Liver (tissue), 9 donors: ENCODE measurements around the gene MAPK7. TPM values are rescaled to one million over a fixed set of nuclear protein-coding genes. Genes with fewer than 3 reads are reported as not detected.

Experiments
- DNase-seq: peaks from one replicate; pipeline ENCODE4 v3.0.0-alpha.2; 2017; ENCODE audit warnings: low spot score
- H3K27ac ChIP-seq, 2 donors: one replicate each; pipeline ENCODE4 v1.7.0; 2013; ENCODE audit warnings: inconsistent platforms in 2 of 2, low read length in 2 of 2, control low read depth in 1 of 2, low read depth in 1 of 2, mild to moderate bottlenecking in 1 of 2
- H3K27me3 ChIP-seq, 4 donors: one replicate each; pipeline versions ENCODE4 v1.6.1 to v1.7.0; 2013; ENCODE audit warnings: low read length in 3 of 4, inconsistent platforms in 1 of 4, mild to moderate bottlenecking in 1 of 4, moderate library complexity in 1 of 4; ENCODE audit not compliant: control insufficient read depth in 4 of 4, insufficient read depth in 4 of 4
- H3K36me3 ChIP-seq, 4 donors: one replicate each; pipeline versions ENCODE4 v1.6.1 to v1.7.0; 2013; ENCODE audit warnings: low read length in 3 of 4, mild to moderate bottlenecking in 3 of 4, low read depth in 1 of 4, moderate library complexity in 1 of 4; ENCODE audit not compliant: control insufficient read depth in 4 of 4, insufficient read depth in 3 of 4
- H3K4me1 ChIP-seq, 4 donors: one replicate each; pipeline versions ENCODE4 v1.6.1 to v1.7.0; 2013; ENCODE audit warnings: low read length in 3 of 4, mild to moderate bottlenecking in 3 of 4, moderate library complexity in 1 of 4; ENCODE audit not compliant: control insufficient read depth in 4 of 4, insufficient read depth in 4 of 4
- H3K4me3 ChIP-seq, 3 donors: one replicate each; pipeline versions ENCODE4 v1.6.1 to v1.7.0; 2013; ENCODE audit warnings: low read length in 3 of 3, control low read depth in 1 of 3, low read depth in 1 of 3, mild to moderate bottlenecking in 1 of 3
- H3K9ac ChIP-seq, 2 donors: one replicate each; pipeline ENCODE4 v1.7.0; 2013; ENCODE audit warnings: low read length in 2 of 2, mild to moderate bottlenecking in 2 of 2, moderate library complexity in 2 of 2, control low read depth in 1 of 2, low read depth in 1 of 2
- H3K9me3 ChIP-seq, 4 donors: one replicate each; pipeline versions ENCODE4 v1.6.1 to v1.7.0; 2013; ENCODE audit warnings: low read length in 3 of 4; ENCODE audit not compliant: control insufficient read depth in 4 of 4
- EGR1 ChIP-seq, 2 donors: IDR thresholded peaks; 2 replicates each; pipeline ENCODE4 v1.6.1; 2016 to 2018; ENCODE audit warnings: antibody characterized with exemption in 2 of 2, low read depth in 2 of 2
- FOXA1 ChIP-seq: IDR thresholded peaks from 2 replicates; pipeline ENCODE4 v1.6.1; 2016; ENCODE audit warnings: antibody characterized with exemption
- FOXA2 ChIP-seq: IDR thresholded peaks from 2 replicates; pipeline ENCODE4 v1.6.1; 2016; ENCODE audit warnings: antibody characterized with exemption
- GABPA ChIP-seq, 2 donors: IDR thresholded peaks in 1 of 2; conservative IDR thresholded peaks in 1 of 2; 2 replicates each; pipeline ENCODE4 v1.6.1; 2016; ENCODE audit warnings: antibody characterized with exemption in 2 of 2, mild to moderate bottlenecking in 1 of 2, moderate library complexity in 1 of 2
- HNF4A ChIP-seq, 2 donors: conservative IDR thresholded peaks; 2 replicates each; pipeline ENCODE4 v1.6.1; 2016; ENCODE audit warnings: antibody characterized with exemption in 2 of 2, mild to moderate bottlenecking in 2 of 2
- HNF4G ChIP-seq: IDR thresholded peaks from 2 replicates; pipeline ENCODE4 v1.6.1; 2016; ENCODE audit warnings: antibody characterized with exemption
- JUND ChIP-seq, 2 donors: IDR thresholded peaks; 2 replicates each; pipeline ENCODE4 v1.6.1; 2016; ENCODE audit warnings: antibody characterized with exemption in 2 of 2
- NR2F2 ChIP-seq: IDR thresholded peaks from 2 replicates; pipeline ENCODE4 v1.6.1; 2016; ENCODE audit warnings: antibody characterized with exemption
- RAD21 ChIP-seq, 2 donors: IDR thresholded peaks; 2 replicates each; pipeline ENCODE4 v1.6.1; 2016; ENCODE audit warnings: antibody characterized with exemption in 2 of 2, mild to moderate bottlenecking in 2 of 2
- RXRA ChIP-seq, 2 donors: IDR thresholded peaks; 2 replicates each; pipeline ENCODE4 v1.6.1; 2017 to 2018; ENCODE audit warnings: antibody characterized with exemption in 2 of 2, mild to moderate bottlenecking in 1 of 2
- SP1 ChIP-seq: IDR thresholded peaks from 2 replicates; pipeline ENCODE4 v1.6.1; 2018; ENCODE audit warnings: antibody characterized with exemption, mild to moderate bottlenecking
- TAF1 ChIP-seq: conservative IDR thresholded peaks from 2 replicates; pipeline ENCODE4 v1.6.1; 2016; ENCODE audit warnings: antibody characterized with exemption, mild to moderate bottlenecking
- YY1 ChIP-seq: IDR thresholded peaks from 2 replicates; pipeline ENCODE4 v1.6.1; 2016; ENCODE audit warnings: antibody characterized with exemption, mild to moderate bottlenecking
- WGBS: extraction: QIAGEN DNeasy Blood & Tissue Kit; methylation state at CpG from one replicate; pipeline ENCODE4 v1.1.7; 2013; 5-methylcytosine and 5-hydroxymethylcytosine counted together
- polyA plus RNA-seq, 2 donors: library from polyadenylated mRNA; stranded (reverse) in 1 of 2; unstranded in 1 of 2; fragments of 200-250 nt in 1 of 2; fragments of >200 nt in 1 of 2; fragmentation: Nextera tagmentation in 1 of 2; extraction: Ambion mirVana in 1 of 2; gene quantifications; one replicate each; pipeline versions ENCODE4 v1.2.1 to v1.2.3, GENCODE V29; 2013 to 2015
- total RNA-seq, 2 donors: library from RNA; depleted of rRNA; stranded (reverse); fragments of >200 nt; gene quantifications; one replicate each; pipeline ENCODE4 v1.2.3, GENCODE V29; 2014
- TF ChIP-seq, protein P1 (sequence below): fragments of 150-350 bp; IDR thresholded peaks from 2 replicates; pipeline ENCODE4 v1.5.1; 2017; ENCODE audit warnings: improper control_type of control experiment, low read depth, low read length; ENCODE audit not compliant: missing input control
- TF ChIP-seq, protein P2 (sequence below): IDR thresholded peaks from 2 replicates; pipeline ENCODE4 v1.6.1; 2016; ENCODE audit warnings: antibody characterized with exemption
- TF ChIP-seq, protein P3 (sequence below): IDR thresholded peaks from 2 replicates; pipeline ENCODE4 v1.6.1; 2016; ENCODE audit warnings: antibody characterized with exemption
- TF ChIP-seq, protein P4 (sequence below): IDR thresholded peaks from 2 replicates; pipeline ENCODE4 v1.6.1; 2016; ENCODE audit warnings: antibody characterized with exemption, mild to moderate bottlenecking
- TF ChIP-seq, protein P5 (sequence below): IDR thresholded peaks from 2 replicates; pipeline ENCODE4 v1.6.1; 2016; ENCODE audit warnings: antibody characterized with exemption
- donor health status: healthy.
- donor health status: healthy.
- donor health status: healthy.
- donor health status: healthy.
- donor health status: healthy.

The MAPK7 gene
- total and polyA plus RNA-seq, 4 donors, result 3.4 to 8.8 (median 5.2) TPM

DNA sequence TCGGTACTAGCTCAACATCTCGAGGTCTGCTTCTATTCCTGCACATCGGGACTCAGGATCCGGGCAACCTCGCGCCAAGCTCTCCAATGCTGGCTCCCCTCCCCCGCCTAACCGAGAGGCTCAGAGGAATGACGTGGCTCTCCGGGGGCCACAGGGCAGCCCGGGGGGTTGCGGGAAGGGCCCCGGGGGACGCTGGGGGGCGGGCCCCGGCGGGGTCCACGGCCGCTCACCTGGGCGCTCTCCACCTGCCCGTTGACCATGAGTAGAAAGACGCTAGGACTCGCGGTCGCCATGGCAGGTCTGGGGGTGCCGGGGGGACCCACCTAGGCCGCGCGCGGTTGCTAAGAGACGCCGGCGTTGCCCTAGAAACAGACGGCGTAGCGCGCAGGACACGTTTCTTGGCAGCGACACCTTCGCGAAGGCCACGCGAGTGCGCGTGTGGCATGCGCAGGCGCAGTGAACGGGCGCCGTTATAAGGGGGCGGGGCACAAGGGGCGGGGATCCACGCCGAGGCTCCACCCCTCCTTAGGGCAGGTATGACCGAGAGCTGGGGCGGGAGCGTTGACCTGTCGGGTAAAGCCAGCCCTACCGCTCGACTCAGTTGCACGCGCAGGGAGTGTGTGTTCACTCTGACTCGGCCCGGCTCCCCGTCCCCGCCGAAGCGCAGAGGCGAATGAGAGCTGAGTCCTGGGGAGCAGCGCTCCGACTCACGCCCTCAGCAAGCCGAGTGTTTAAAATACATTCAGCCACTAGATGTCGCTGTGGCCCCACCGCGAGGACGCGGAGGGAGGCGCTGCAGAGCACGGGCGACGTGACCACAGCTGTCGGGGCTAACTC is 15.8 kb upstream of the MAPK7 start, which contains the start of gene B9D1:
TSS of gene B9D1 (minus strand) at position 447 of the 837 bp plus-strand sequence. CDS start at position 293, 154 bp downstream.
- TF ChIP-seq, protein P1, sequence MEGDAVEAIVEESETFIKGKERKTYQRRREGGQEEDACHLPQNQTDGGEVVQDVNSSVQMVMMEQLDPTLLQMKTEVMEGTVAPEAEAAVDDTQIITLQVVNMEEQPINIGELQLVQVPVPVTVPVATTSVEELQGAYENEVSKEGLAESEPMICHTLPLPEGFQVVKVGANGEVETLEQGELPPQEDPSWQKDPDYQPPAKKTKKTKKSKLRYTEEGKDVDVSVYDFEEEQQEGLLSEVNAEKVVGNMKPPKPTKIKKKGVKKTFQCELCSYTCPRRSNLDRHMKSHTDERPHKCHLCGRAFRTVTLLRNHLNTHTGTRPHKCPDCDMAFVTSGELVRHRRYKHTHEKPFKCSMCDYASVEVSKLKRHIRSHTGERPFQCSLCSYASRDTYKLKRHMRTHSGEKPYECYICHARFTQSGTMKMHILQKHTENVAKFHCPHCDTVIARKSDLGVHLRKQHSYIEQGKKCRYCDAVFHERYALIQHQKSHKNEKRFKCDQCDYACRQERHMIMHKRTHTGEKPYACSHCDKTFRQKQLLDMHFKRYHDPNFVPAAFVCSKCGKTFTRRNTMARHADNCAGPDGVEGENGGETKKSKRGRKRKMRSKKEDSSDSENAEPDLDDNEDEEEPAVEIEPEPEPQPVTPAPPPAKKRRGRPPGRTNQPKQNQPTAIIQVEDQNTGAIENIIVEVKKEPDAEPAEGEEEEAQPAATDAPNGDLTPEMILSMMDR, result peak; percentile 98
- TF ChIP-seq RAD21 (IDR thresholded peaks at IDR 0.05) (peak; percentile 99 to 100), NR2F2 (no peak), EGR1 (IDR thresholded peaks at IDR 0.05; ENCODE audit: low read depth in 2 of 2) (no peak), FOXA2 (no peak), TAF1 (no peak), FOXA1 (peak; percentile 14), YY1 (peak; percentile 53), GABPA (IDR thresholded peaks at IDR 0.05 in 1 of 2, conservative IDR thresholded peaks at IDR 0.05 in 1 of 2) (no peak), SP1 (peak; percentile 84), HNF4G (no peak), HNF4A (conservative IDR thresholded peaks at IDR 0.05) (peak in 1 of 2 donors; percentile 30), RXRA (IDR thresholded peaks at IDR 0.05) (peak; percentile 99), JUND (IDR thresholded peaks at IDR 0.05) (no peak)
- TF ChIP-seq, protein P2, sequence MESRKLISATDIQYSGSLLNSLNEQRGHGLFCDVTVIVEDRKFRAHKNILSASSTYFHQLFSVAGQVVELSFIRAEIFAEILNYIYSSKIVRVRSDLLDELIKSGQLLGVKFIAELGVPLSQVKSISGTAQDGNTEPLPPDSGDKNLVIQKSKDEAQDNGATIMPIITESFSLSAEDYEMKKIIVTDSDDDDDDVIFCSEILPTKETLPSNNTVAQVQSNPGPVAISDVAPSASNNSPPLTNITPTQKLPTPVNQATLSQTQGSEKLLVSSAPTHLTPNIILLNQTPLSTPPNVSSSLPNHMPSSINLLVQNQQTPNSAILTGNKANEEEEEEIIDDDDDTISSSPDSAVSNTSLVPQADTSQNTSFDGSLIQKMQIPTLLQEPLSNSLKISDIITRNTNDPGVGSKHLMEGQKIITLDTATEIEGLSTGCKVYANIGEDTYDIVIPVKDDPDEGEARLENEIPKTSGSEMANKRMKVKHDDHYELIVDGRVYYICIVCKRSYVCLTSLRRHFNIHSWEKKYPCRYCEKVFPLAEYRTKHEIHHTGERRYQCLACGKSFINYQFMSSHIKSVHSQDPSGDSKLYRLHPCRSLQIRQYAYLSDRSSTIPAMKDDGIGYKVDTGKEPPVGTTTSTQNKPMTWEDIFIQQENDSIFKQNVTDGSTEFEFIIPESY, result no peak
- TF ChIP-seq, protein P3, sequence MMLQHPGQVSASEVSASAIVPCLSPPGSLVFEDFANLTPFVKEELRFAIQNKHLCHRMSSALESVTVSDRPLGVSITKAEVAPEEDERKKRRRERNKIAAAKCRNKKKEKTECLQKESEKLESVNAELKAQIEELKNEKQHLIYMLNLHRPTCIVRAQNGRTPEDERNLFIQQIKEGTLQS, result no peak
- TF ChIP-seq, protein P4, sequence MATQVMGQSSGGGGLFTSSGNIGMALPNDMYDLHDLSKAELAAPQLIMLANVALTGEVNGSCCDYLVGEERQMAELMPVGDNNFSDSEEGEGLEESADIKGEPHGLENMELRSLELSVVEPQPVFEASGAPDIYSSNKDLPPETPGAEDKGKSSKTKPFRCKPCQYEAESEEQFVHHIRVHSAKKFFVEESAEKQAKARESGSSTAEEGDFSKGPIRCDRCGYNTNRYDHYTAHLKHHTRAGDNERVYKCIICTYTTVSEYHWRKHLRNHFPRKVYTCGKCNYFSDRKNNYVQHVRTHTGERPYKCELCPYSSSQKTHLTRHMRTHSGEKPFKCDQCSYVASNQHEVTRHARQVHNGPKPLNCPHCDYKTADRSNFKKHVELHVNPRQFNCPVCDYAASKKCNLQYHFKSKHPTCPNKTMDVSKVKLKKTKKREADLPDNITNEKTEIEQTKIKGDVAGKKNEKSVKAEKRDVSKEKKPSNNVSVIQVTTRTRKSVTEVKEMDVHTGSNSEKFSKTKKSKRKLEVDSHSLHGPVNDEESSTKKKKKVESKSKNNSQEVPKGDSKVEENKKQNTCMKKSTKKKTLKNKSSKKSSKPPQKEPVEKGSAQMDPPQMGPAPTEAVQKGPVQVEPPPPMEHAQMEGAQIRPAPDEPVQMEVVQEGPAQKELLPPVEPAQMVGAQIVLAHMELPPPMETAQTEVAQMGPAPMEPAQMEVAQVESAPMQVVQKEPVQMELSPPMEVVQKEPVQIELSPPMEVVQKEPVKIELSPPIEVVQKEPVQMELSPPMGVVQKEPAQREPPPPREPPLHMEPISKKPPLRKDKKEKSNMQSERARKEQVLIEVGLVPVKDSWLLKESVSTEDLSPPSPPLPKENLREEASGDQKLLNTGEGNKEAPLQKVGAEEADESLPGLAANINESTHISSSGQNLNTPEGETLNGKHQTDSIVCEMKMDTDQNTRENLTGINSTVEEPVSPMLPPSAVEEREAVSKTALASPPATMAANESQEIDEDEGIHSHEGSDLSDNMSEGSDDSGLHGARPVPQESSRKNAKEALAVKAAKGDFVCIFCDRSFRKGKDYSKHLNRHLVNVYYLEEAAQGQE, result no peak
- TF ChIP-seq, protein P5, sequence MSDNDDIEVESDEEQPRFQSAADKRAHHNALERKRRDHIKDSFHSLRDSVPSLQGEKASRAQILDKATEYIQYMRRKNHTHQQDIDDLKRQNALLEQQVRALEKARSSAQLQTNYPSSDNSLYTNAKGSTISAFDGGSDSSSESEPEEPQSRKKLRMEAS, result no peak
- Histone ChIP-seq H3K27me3 (no peaks in the 10 kb centered on the region), H3K4me1 (peaks cover 2 to 31% (median 16%) of the 10 kb centered on the region in 4 donors), H3K9me3 (no peaks in the 10 kb centered on the region), H3K27ac (peak within 1 kb of the TSS; percentile 90 to 96), H3K9ac (peak within 1 kb of the TSS; percentile 14 to 66), H3K4me3 (peak within 1 kb of the TSS; percentile 61 to 71 (median 63)), H3K36me3 (no peaks in the 10 kb centered on the region)
- peak; percentile 98 for DNase-seq
- WGBS, result under 1% methylated on average over 83 of the region's 83 CpGs
